Neural cell (in vitro differentiated cells): Measurements from ENCODE around the gene CYP2D6.

ENCODE experiments used
- EP300 ChIP-seq: fragments of 450-650 bp; conservative IDR thresholded peaks from 2 replicates; pipeline ENCODE4 v1.6.1; 2014; ENCODE audit warnings: antibody characterized with exemption, mild to moderate bottlenecking, moderate library complexity; ENCODE audit not compliant: poor library complexity, severe bottlenecking
- EZH2 ChIP-seq: fragments of 200-600, 300-800 bp; shearing (Covaris generic), sonication (generic); IDR thresholded peaks from 2 replicates; pipeline ENCODE4 v1.6.1; 2014; ENCODE audit warnings: antibody characterized with exemption, low read length, borderline replicate concordance, mild to moderate bottlenecking; ENCODE audit not compliant: insufficient read depth, poor library complexity, severe bottlenecking

GRCh38 chr22:42154293-42155052 lies 23.9 kb upstream of the CYP2D6 start:
- no peak for TF ChIP-seq EP300
- no peak for TF ChIP-seq EZH2
